H9 (cell line): ENCODE data around the gene LMAN1. TPM values are rescaled to one million over a fixed set of nuclear protein-coding genes. Genes with fewer than 3 reads are reported as not detected.

Experiments used
- DNase-seq: peaks from one replicate; pipeline ENCODE4 v3.0.0-alpha.2; 2017
- H2AFZ ChIP-seq: one replicate; pipeline ENCODE4 v1.6.1; 2013; ENCODE audit warnings: mild to moderate bottlenecking, low read length, control low read depth, moderate library complexity
- H2AK5ac ChIP-seq: 2 replicates; pipeline ENCODE4 v1.6.1; 2013; ENCODE audit warnings: low read length, control low read depth, mixed read lengths; ENCODE audit not compliant: insufficient read length
- H2BK120ac ChIP-seq: one replicate; pipeline ENCODE4 v1.6.1; 2013; ENCODE audit warnings: low read depth, mild to moderate bottlenecking, low read length, control low read depth, inconsistent platforms; ENCODE audit not compliant: poor library complexity, severe bottlenecking
- H2BK12ac ChIP-seq: 2 replicates; pipeline ENCODE4 v1.6.1; 2013; ENCODE audit warnings: low read length, control low read depth, mixed read lengths, low read depth; ENCODE audit not compliant: insufficient read length
- H2BK15ac ChIP-seq: 2 replicates; pipeline ENCODE4 v1.6.1; 2013; ENCODE audit warnings: low read depth, low read length, control low read depth
- H2BK20ac ChIP-seq: one replicate; pipeline ENCODE4 v1.6.1; 2013; ENCODE audit warnings: low read depth, mild to moderate bottlenecking, low read length, control low read depth, inconsistent platforms; ENCODE audit not compliant: poor library complexity, severe bottlenecking
- H2BK5ac ChIP-seq: 2 replicates; pipeline ENCODE4 v1.6.1; 2013; ENCODE audit warnings: low read length, control low read depth, mixed read lengths; ENCODE audit not compliant: insufficient read length
- H3K14ac ChIP-seq: 2 replicates; pipeline ENCODE4 v1.6.1; 2013; ENCODE audit warnings: low read length, control low read depth; ENCODE audit not compliant: insufficient read depth
- H3K18ac ChIP-seq: 2 replicates; pipeline ENCODE4 v1.6.1; 2013; ENCODE audit warnings: low read depth, mild to moderate bottlenecking, mixed read lengths, low read length, control low read depth; ENCODE audit not compliant: insufficient read length
- H3K23ac ChIP-seq: 2 replicates; pipeline ENCODE4 v1.6.1; 2013; ENCODE audit warnings: low read length, control low read depth, mixed read lengths, low read depth; ENCODE audit not compliant: insufficient read length
- H3K23me2 ChIP-seq: 2 replicates; pipeline ENCODE4 v1.6.1; 2013; ENCODE audit warnings: low read depth, mild to moderate bottlenecking, mixed read lengths, low read length, control low read depth; ENCODE audit not compliant: insufficient read length, poor library complexity, severe bottlenecking
- H3K27ac ChIP-seq: 2 replicates; pipeline ENCODE4 v1.5.1; 2013; ENCODE audit warnings: low read length, control low read depth, mixed read lengths, low read depth; ENCODE audit not compliant: insufficient read length
- H3K27me3 ChIP-seq: 2 replicates; pipeline ENCODE4 v1.6.1; 2013; ENCODE audit warnings: low read length, control low read depth, inconsistent platforms; ENCODE audit not compliant: insufficient read depth
- H3K4ac ChIP-seq: 2 replicates; pipeline ENCODE4 v1.6.1; 2013; ENCODE audit warnings: low read depth, mild to moderate bottlenecking, control low read depth, inconsistent platforms, low read length, moderate library complexity
- H3K4me1 ChIP-seq: 2 replicates; pipeline ENCODE4 v1.6.1; 2013; ENCODE audit warnings: low read length, control low read depth, inconsistent platforms; ENCODE audit not compliant: insufficient read depth
- H3K4me2 ChIP-seq: 2 replicates; pipeline ENCODE4 v1.6.1; 2013; ENCODE audit warnings: low read length, control low read depth, mixed read lengths; ENCODE audit not compliant: insufficient read length, insufficient read depth
- H3K56ac ChIP-seq: 2 replicates; pipeline ENCODE4 v1.6.1; 2013; ENCODE audit warnings: low read depth, mild to moderate bottlenecking, mixed read lengths, low read length, control low read depth; ENCODE audit not compliant: insufficient read length
- H3K79me1 ChIP-seq: 2 replicates; pipeline ENCODE4 v1.6.1; 2013; ENCODE audit warnings: low read depth, mild to moderate bottlenecking, moderate library complexity, low read length, control low read depth, inconsistent platforms; ENCODE audit not compliant: insufficient read depth, poor library complexity, severe bottlenecking
- H3K79me2 ChIP-seq: 2 replicates; pipeline ENCODE4 v1.6.1; 2013; ENCODE audit warnings: low read length, control low read depth, inconsistent platforms; ENCODE audit not compliant: insufficient read depth
- H3K9ac ChIP-seq: 2 replicates; pipeline ENCODE4 v1.6.1; 2013; ENCODE audit warnings: low read length, control low read depth, mixed read lengths; ENCODE audit not compliant: insufficient read length; ENCODE audit errors: extremely low read depth
- H3K9me3 ChIP-seq: one replicate; pipeline ENCODE4 v1.6.1; 2013; ENCODE audit warnings: low read depth, low read length, inconsistent platforms; ENCODE audit not compliant: control insufficient read depth
- H3T11ph ChIP-seq: one replicate; pipeline ENCODE4 v1.6.1; 2013; ENCODE audit warnings: mild to moderate bottlenecking, low read length, control low read depth, inconsistent platforms
- H4K20me1 ChIP-seq: one replicate; pipeline ENCODE4 v1.6.1; 2013; ENCODE audit not compliant: control insufficient read depth, insufficient read length, insufficient read depth
- H4K5ac ChIP-seq: 2 replicates; pipeline ENCODE4 v1.6.1; 2013; ENCODE audit warnings: low read depth, mild to moderate bottlenecking, mixed read lengths, low read length, control low read depth; ENCODE audit not compliant: insufficient read length
- H4K8ac ChIP-seq: replicated peaks from 2 replicates; pipeline ENCODE4 v1.6.1; 2013; ENCODE audit warnings: low read length, control low read depth, mixed read lengths, low read depth; ENCODE audit not compliant: insufficient read length
- H4K91ac ChIP-seq: 2 replicates; pipeline ENCODE4 v1.6.1; 2013; ENCODE audit warnings: low read depth, mild to moderate bottlenecking, moderate library complexity, mixed read lengths, low read length, control low read depth; ENCODE audit not compliant: insufficient read length
- H3K27ac Mint-ChIP-seq, 3 experiments: 2 replicates in 2 of 3; 3 replicates in 1 of 3; pipeline ENCODE4 v1.8.0; 2020 to 2021; ENCODE audit warnings: mixed read lengths in 3 of 3, mild to moderate bottlenecking in 1 of 3, moderate library complexity in 1 of 3
- H3K27me3 Mint-ChIP-seq: 2 replicates; pipeline ENCODE4 v1.8.0; 2021; ENCODE audit warnings: low read depth, mild to moderate bottlenecking, moderate library complexity, mixed read lengths
- H3K36me3 Mint-ChIP-seq, 3 experiments: 2 replicates in 2 of 3; 3 replicates in 1 of 3; pipeline ENCODE4 v1.8.0; 2020 to 2021; ENCODE audit warnings: low read depth in 3 of 3, mixed read lengths in 3 of 3; ENCODE audit not compliant: insufficient read depth in 1 of 3
- H3K4me1 Mint-ChIP-seq, 2 experiments: 2 replicates each; pipeline ENCODE4 v1.8.0; 2020; ENCODE audit warnings: mixed read lengths in 2 of 2
- H3K4me3 Mint-ChIP-seq, 2 experiments: 2 replicates in 1 of 2; 3 replicates in 1 of 2; pipeline ENCODE4 v1.8.0; 2020 to 2021; ENCODE audit warnings: mild to moderate bottlenecking in 2 of 2, mixed read lengths in 2 of 2, moderate library complexity in 1 of 2
- H3K9me3 Mint-ChIP-seq, 2 experiments: 2 replicates in 1 of 2; 3 replicates in 1 of 2; pipeline ENCODE4 v1.8.0; 2020; ENCODE audit warnings: mild to moderate bottlenecking in 2 of 2, mixed read lengths in 2 of 2, moderate library complexity in 1 of 2
- CTCF ChIP-seq: fragments of 200-600 bp; sonication (generic); conservative IDR thresholded peaks from 3 replicates; pipeline ENCODE4 v1.8.0; 2021; ENCODE audit warnings: antibody characterized with exemption, mild to moderate bottlenecking
- WGBS: extraction: QIAGEN DNeasy Blood & Tissue Kit; methylation state at CpG from one replicate; pipeline ENCODE4 v1.1.7; 2013; ENCODE audit warnings: missing lambda C conversion rate, low lambda C conversion rate, mixed read lengths; ENCODE audit not compliant: insufficient read length; ENCODE audit errors: extremely low coverage; 5-methylcytosine and 5-hydroxymethylcytosine counted together
- total RNA-seq: library from RNA; stranded (reverse); gene quantifications from 2 replicates; pipeline ENCODE4 v1.2.1, GENCODE V29; 2021

LMAN1 gene
- total RNA-seq, 1 experiment from 2014 or later, result 63.6 TPM

- Histone ChIP-seq H3K23ac (no peak overlapping the region), H3K4ac (no peak overlapping the region), H3K79me2 (no peaks in the 10 kb centered on the region; the same call in 1 of the 2 replicates), H4K91ac (no peak overlapping the region), H2BK120ac (no peak overlapping the region), H4K20me1 (no peaks in the 10 kb centered on the region), H3K56ac (no peak overlapping the region), H3K18ac (no peak overlapping the region), H4K5ac (no peak overlapping the region), H3K23me2 (no peaks in the 10 kb centered on the region), H4K8ac (no peak overlapping the region), H3K27me3 (no peaks in the 10 kb centered on the region), H3T11ph (no peak overlapping the region), H2AFZ (no peak overlapping the region), H2BK20ac (no peak overlapping the region), H3K14ac (no peak overlapping the region), H3K79me1 (no peaks in the 10 kb centered on the region), H2BK12ac (no peak overlapping the region), H2BK15ac (no peak overlapping the region), H3K9me3 (no peaks in the 10 kb centered on the region), H3K4me2 (no peak overlapping the region), H3K9ac (no peak overlapping the region), H3K4me1 (no peaks in the 10 kb centered on the region), H2AK5ac (no peak overlapping the region), H2BK5ac (no peak overlapping the region), H3K27ac (no peak overlapping the region)
- Mint-ChIP-seq H3K4me3 (no peak overlapping the region), H3K27me3 (no peaks in the 10 kb centered on the region), H3K36me3 (peaks cover 68 to 83% (median 81%) of the 10 kb centered on the region in 3 experiments), H3K27ac (no peak overlapping the region), H3K4me1 (no peaks in the 10 kb centered on the region), H3K9me3 (no peaks in the 10 kb centered on the region; a peak in 1 of 5 replicates)
- TF ChIP-seq CTCF, result no peak
- WGBS, result no CpG with 5 or more reads among the region's 4 CpGs
- DNase-seq, result no peak
These were observed 13.5 kb downstream of the LMAN1 start for GRCh38 chr18:59345556-59345955.
